GM19023 (cell line): ENCODE data around the gene GSG1L2.
"Not testable (repeated sequence)": the region's sequence is repeated elsewhere in the genome, so short reads cannot be mapped to it uniquely, and the experiment has no call there.

Experiments used
- ATAC-seq: cut with Tn5 transposase; IDR thresholded peaks from one replicate; pipeline ENCODE4 v1.9.1; 2021; ENCODE audit warnings: mild to moderate bottlenecking, moderate library complexity; ENCODE audit not compliant: unreplicated experiment

Gene GSG1L2

DNA sequence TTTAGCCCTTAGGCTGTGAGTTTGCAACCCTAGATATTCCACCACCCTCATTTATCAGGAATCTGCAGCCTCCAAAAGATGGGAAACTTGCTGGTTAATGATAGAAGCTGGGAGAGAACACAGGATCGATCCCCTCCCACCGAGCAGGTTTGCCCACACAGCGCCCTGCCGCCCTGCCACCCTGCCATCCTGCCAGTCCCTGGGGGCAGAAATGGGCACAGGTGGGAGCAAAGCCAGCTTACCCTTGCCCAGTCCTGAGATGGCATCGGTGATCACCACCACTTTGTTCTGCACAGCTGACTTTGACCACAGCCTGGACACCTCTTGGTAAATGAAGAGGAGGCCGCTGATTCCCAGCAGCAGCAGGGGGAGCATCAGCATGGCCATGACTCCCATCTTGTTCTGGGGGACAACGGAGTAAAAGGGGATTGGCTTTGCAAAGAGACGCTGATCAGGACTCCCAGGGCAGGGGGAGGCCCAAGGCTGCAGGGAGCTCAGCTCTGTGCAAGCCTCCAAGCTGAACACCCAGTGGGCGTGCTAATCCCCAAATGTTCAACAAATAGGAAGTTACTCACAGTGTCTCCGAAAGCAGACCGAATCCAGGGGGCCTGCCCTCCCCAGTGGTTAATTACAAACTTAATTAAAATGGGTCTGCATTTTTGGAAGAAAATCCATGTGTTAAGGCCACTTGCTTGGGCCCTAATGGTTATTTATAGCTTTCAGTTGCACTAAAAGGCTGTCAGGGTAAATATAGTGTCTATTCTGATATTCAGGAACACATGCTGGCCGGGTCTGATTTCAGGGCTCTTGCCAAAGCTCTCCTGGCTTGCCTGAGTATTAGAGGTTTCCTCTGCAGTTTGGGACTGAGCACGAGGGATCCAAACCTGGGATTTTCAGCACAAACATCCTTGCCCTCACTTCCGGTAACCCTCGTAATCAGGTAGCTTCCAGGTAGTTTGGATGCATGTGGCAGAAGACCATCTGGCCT lies 30.7 kb downstream of the GSG1L2 start, which contains the start of gene DHRS7C:
Gene DHRS7C, minus strand, starts transcription at position 704 of the 988 bp plus-strand sequence. Its CDS starts 308 bp downstream, at position 396.
- no peak for ATAC-seq

DNA sequence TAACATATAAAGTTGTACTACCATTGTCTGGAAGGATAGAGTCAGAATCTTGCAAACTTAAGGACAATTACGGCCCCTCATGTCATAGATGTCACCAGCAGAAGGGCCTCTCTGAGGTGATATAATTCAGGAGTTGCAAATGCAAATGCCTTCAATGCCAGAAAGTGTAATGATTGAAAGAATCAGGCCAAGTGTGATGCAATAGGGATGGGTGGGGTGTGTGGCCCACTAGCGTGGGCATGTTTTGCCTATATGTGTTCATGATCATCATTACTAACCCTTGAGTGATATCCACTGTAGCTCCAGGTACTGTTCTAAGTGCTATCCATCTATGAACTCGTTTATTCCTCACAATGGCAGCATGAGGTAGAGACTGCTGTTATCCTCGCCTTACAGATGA lies 31.6 kb downstream of the GSG1L2 start:
- ATAC-seq = no peak

- no peak for ATAC-seq
Measured at GRCh38 chr17:9788601-9789000, 33.3 kb downstream of the GSG1L2 start.

- ATAC-seq = no peak
Measured at GRCh38 chr17:9784544-9784943, 37.3 kb downstream of the GSG1L2 start.

GRCh38 chr17:9783465-9783864 lies 38.4 kb downstream of the GSG1L2 start:
- not testable (repeated sequence) for ATAC-seq

DNA sequence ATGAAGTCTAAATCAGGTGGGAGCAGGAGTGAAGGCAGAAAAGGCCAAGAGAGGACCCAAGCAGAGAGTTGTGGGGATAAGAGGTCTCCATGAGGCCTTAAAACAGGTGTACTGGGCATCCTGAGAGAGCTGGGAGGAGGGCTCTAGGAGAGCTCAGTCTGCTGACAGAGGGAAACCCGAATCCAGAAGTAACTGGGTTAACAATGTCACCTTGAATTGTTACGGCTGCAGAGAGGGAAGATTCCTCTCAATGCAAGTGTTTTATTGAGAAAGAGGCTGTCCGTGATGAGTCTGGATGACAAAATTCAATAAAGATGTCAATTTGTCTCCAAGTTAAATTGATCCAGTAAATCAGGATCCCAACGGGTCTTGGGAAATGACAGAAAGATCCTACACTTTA lies 38.8 kb downstream of the GSG1L2 start:
- ATAC-seq = no peak

DNA sequence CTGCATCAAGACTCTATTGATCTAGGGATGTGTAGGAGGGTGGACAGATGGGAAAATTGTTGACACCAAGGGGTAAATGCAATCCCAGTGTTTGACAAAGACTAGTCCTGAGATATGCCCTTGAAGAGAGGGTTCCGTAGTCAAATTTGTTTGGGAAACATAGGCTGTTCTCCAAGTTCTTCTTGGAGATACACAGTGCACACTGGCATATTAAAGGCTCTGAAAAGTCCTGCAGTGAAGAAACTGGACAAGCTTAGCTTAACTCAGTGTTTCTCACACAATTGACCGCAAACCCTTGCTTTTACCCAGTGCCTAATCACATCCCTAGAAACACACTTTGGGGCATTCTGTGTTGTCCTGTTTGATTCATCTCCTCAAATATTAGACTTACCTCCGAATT lies 41.3 kb downstream of the GSG1L2 start:
- ATAC-seq = no peak

- ATAC-seq = no peak
Measured at GRCh38 chr17:9776911-9777310, 45.0 kb downstream of the GSG1L2 start.

DNA sequence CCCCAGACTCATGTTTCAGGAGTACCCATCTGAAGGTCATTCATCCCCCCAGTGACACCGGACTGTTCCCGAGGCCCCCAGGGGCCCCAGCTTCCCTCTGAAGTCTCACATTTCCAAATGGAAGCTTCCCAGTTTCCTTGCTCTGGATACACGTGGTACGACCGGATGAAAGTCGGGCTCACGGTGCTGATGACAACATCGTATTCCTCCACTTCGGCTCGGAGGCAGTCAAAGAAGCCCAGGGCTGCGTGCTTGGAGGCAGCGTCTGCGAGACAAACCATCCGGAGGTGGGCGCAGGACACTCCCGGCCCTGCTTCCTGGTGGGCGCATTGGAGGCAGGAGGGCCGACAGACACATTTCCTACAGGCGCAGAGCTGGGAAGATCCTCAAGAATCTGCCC lies 49.2 kb downstream of the GSG1L2 start:
- no peak for ATAC-seq

- ATAC-seq = no peak
Measured at GRCh38 chr17:9771465-9771864, 50.4 kb downstream of the GSG1L2 start.

GRCh38 chr17:9769036-9769695 lies 52.7 kb downstream of the GSG1L2 start:
- no peak for ATAC-seq

DNA sequence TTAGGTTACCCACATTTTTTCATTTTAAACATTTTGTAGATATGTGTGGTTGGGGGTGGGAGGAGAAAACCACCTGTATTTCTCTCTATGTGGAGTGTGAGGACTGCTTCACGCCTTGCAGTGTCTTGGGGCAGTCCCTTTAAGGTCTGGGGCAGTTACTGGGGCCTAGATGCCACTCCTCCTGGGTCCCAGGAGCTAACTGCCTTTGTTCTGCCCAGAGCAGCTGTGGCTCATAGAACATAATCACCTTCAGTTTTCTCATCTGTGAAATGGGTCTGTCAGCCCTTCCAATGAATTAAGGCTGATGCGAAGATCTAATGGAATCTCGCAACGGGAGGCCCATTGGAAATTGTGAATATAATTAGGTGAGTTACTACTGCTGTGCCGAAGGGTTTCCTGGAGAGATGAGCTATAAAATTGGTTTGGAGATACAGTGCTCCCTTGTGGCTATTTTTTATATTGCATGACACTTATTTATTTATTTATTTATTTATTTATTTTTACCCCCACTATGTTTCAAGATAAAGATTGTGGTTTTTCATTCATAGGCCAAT lies 53.4 kb downstream of the GSG1L2 start:
- ATAC-seq = no peak

- ATAC-seq = no peak
Measured at GRCh38 chr17:9767432-9767991, 54.4 kb downstream of the GSG1L2 start.

GRCh38 chr17:9766970-9767369 lies 54.9 kb downstream of the GSG1L2 start:
- ATAC-seq = no peak

- no peak for ATAC-seq
Measured at GRCh38 chr17:9765322-9765721, 56.6 kb downstream of the GSG1L2 start.

GRCh38 chr17:9763643-9764042 lies 58.2 kb downstream of the GSG1L2 start:
- no peak for ATAC-seq

GRCh38 chr17:9760266-9760665 lies 61.6 kb downstream of the GSG1L2 start:
- ATAC-seq = no peak

DNA sequence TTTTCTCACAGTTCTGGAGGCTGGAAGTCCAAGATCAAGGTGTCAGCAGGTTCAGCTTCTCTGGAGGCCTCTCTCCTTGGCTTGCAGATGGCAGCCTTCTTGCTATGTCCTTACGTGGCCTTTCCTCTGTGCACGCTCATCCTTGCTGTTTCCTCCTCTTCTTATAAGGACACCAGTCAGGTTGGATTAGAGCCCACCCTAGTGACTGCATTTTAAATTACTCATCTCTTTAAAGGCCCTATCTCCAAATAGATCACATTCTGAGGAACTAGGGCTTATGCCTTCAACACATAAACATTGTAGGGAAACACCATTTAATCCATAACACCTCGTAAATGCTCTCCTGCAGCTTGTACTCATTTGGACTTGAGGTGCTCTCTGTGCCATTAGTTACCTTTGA lies 66.8 kb downstream of the GSG1L2 start:
- no peak for ATAC-seq
